K562 (cell line): ENCODE measurements around the gene HMX2. TPM values are rescaled to one million over a fixed set of nuclear protein-coding genes. Genes with fewer than 3 reads are reported as not detected.

Experiments used
- ATAC-seq: fragments of 200-7000 bp; cut with Tn5 transposase; 3 replicates; pipeline ENCODE4 v1.9.1; 2020; ENCODE audit warnings: moderate library complexity
- BruUV-seq: library from RNA; stranded (reverse); fragments of 400-500 nt; replicated peaks from 2 replicates; lab custom pipeline; 2021; lab: Mats Ljungman, UMichigan
- CTCF ChIA-PET: fragments of 300-600 bp; formaldehyde crosslinking; extraction: SDS; loops from one replicate; lab custom pipeline; 2021; ENCODE audit warnings: low intra/inter-chr PET ratio; lab: Yijun Ruan, JAX
- POLR2A ChIA-PET: fragments of 300-600, 350-650 bp; sonication (Branson Sonifier 250); formaldehyde crosslinking; extraction: SDS; loops from one replicate; lab custom pipeline; 2021; ENCODE audit warnings: antibody characterized with exemption, inconsistent platforms; lab: Yijun Ruan, JAX
- DNase-seq, 4 experiments: peaks; one replicate each; pipeline versions ENCODE4 v3.0.0 to v3.0.0-alpha.2; 2011 to 2018; ENCODE audit warnings: low spot score in 3 of 4, mixed read lengths in 3 of 4; ENCODE audit errors: extremely low read depth in 1 of 4
- FAIRE-seq: peaks from 2 replicates; lab custom pipeline; 2011; peaks lifted over from hg19 to GRCh38; lab: Jason Lieb, UNC
- H2AFZ ChIP-seq: 2 replicates; pipeline ENCODE4 v1.6.0; 2011; ENCODE audit warnings: low read depth, low read length, control low read depth, inconsistent platforms
- H3K27ac ChIP-seq: fragments of 200-600 bp; 3 replicates; pipeline ENCODE4 v1.8.0; 2011; ENCODE audit warnings: low read depth, mild to moderate bottlenecking, control low read depth, inconsistent platforms, low read length, moderate library complexity, mixed read lengths; ENCODE audit errors: extremely low read depth
- H3K27me3 ChIP-seq, 2 experiments: fragments of 300-600 bp in 1 of 2; 2 replicates in 1 of 2; 3 replicates in 1 of 2; pipeline versions ENCODE4 v1.6.0 to v1.8.0; 2011; ENCODE audit warnings: inconsistent platforms in 2 of 2, low read length in 2 of 2, mild to moderate bottlenecking in 1 of 2, mixed read lengths in 1 of 2, moderate library complexity in 1 of 2; ENCODE audit not compliant: control insufficient read depth in 2 of 2, insufficient read depth in 2 of 2
- H3K36me3 ChIP-seq: fragments of 300-600 bp; 3 replicates; pipeline ENCODE4 v1.8.0; 2011; ENCODE audit warnings: mild to moderate bottlenecking, low read length, inconsistent platforms; ENCODE audit not compliant: control insufficient read depth, insufficient read depth
- H3K4me1 ChIP-seq, 2 experiments: fragments of 200-600 bp in 1 of 2; replicated peaks in 1 of 2; 2 replicates in 1 of 2; 3 replicates in 1 of 2; pipeline versions ENCODE4 v1.5.1 to v1.8.0; 2011; ENCODE audit warnings: inconsistent platforms in 2 of 2, low read length in 2 of 2, mild to moderate bottlenecking in 1 of 2, mixed read lengths in 1 of 2, moderate library complexity in 1 of 2; ENCODE audit not compliant: control insufficient read depth in 2 of 2, insufficient read depth in 2 of 2
- H3K4me2 ChIP-seq: 2 replicates; pipeline ENCODE4 v1.6.1; 2011; ENCODE audit warnings: low read length, control low read depth, inconsistent platforms, mixed read lengths; ENCODE audit not compliant: insufficient read depth
- H3K4me3 ChIP-seq: fragments of 200-600 bp; sonication (generic), shearing (Covaris generic); 2 replicates; pipeline ENCODE4 v1.5.1; 2016; ENCODE audit warnings: control low read depth, inconsistent platforms
- H3K79me2 ChIP-seq: fragments of 200-600 bp; 3 replicates; pipeline ENCODE4 v1.8.0; 2011; ENCODE audit warnings: low read length, inconsistent platforms; ENCODE audit not compliant: control insufficient read depth, insufficient read depth
- H3K9ac ChIP-seq, 2 experiments: 2 replicates each; pipeline versions ENCODE4 v1.6.0 to v1.6.1; 2011; ENCODE audit warnings: low read depth in 2 of 2, low read length in 2 of 2, control low read depth in 1 of 2, inconsistent platforms in 1 of 2, mild to moderate bottlenecking in 1 of 2, mixed read lengths in 1 of 2; ENCODE audit not compliant: insufficient read depth in 1 of 2
- H3K9me1 ChIP-seq: one replicate; pipeline ENCODE4 v1.6.0; 2011; ENCODE audit warnings: inconsistent platforms, mild to moderate bottlenecking, low read length, moderate library complexity; ENCODE audit not compliant: control insufficient read depth, insufficient read depth
- H3K9me3 ChIP-seq: replicated peaks from 2 replicates; pipeline ENCODE4 v1.5.1; 2011; ENCODE audit warnings: low read depth, low read length, inconsistent platforms; ENCODE audit not compliant: control insufficient read depth, insufficient read depth
- H4K20me1 ChIP-seq: replicated peaks from 2 replicates; pipeline ENCODE4 v1.6.1; 2011; ENCODE audit warnings: low read length, inconsistent platforms, mixed read lengths; ENCODE audit not compliant: control insufficient read depth, insufficient read depth
- BRF2 ChIP-seq: IDR thresholded peaks from 3 replicates; pipeline ENCODE4 v1.6.1; 2011; ENCODE audit warnings: borderline replicate concordance, mild to moderate bottlenecking; ENCODE audit not compliant: insufficient read length, insufficient read depth
- CEBPB ChIP-seq: fragments of 450-650 bp; IDR thresholded peaks from 2 replicates; pipeline ENCODE4 v1.6.1; 2016; ENCODE audit warnings: missing genetic modification characterization, missing compliant biosample characterization
- CEBPG ChIP-seq, 3 experiments: fragments of 200-800 bp in 1 of 3; sonication (Bioruptor generic) in 1 of 3; sonication (generic) in 1 of 3; formaldehyde crosslinking in 1 of 3; IDR thresholded peaks in 2 of 3; conservative IDR thresholded peaks in 1 of 3; 2 replicates each; pipeline versions ENCODE4 v1.6.1 to v1.8.0; 2016 to 2022; ENCODE audit warnings: missing compliant biosample characterization in 2 of 3, missing genetic modification characterization in 2 of 3, mild to moderate bottlenecking in 1 of 3, missing genetic modification reagents in 1 of 3
- HDAC3 ChIP-seq: fragments of 450-650 bp; IDR thresholded peaks from 2 replicates; pipeline ENCODE4 v1.6.1; 2018; ENCODE audit warnings: borderline replicate concordance, mild to moderate bottlenecking, moderate library complexity; ENCODE audit not compliant: partially characterized antibody
- HDAC8 ChIP-seq: fragments of 450-650 bp; IDR thresholded peaks from 2 replicates; pipeline ENCODE4 v1.6.1; 2016; ENCODE audit warnings: mild to moderate bottlenecking, missing genetic modification characterization, moderate library complexity, missing compliant biosample characterization
- ILF3 ChIP-seq: fragments of 450-650 bp; IDR thresholded peaks from 2 replicates; pipeline ENCODE4 v1.6.1; 2018; ENCODE audit warnings: antibody characterized with exemption, mild to moderate bottlenecking, moderate library complexity, borderline replicate concordance
- SRSF3 ChIP-seq: fragments of 200-400 bp; formaldehyde crosslinking; IDR thresholded peaks from 2 replicates; pipeline ENCODE4 v1.6.1; 2016; ENCODE audit warnings: mild to moderate bottlenecking, low read length, moderate library complexity; ENCODE audit not compliant: insufficient read depth
- TBP ChIP-seq: optimal IDR thresholded peaks from 2 replicates; pipeline ENCODE3; 2011; ENCODE audit warnings: low read depth, low read length, improper control_type of control experiment
- TRIM24 ChIP-seq, 2 experiments: fragments of 450-650 bp; IDR thresholded peaks; 2 replicates each; pipeline ENCODE4 v1.6.1; 2016
- XRCC3 ChIP-seq: fragments of 450-650 bp; IDR thresholded peaks from 2 replicates; pipeline ENCODE4 v1.6.1; 2017; ENCODE audit warnings: mild to moderate bottlenecking, moderate library complexity
- ZNF445 ChIP-seq: fragments of 250-450 bp; sonication (Bioruptor Pico); IDR thresholded peaks from 2 replicates; pipeline ENCODE4 v1.4.0; 2020; ENCODE audit warnings: low read depth, mild to moderate bottlenecking, moderate library complexity
- ZNF584 ChIP-seq: fragments of 200-800 bp; sonication (Bioruptor generic); IDR thresholded peaks from 2 replicates; pipeline ENCODE4 v1.6.1; 2016; ENCODE audit warnings: low read depth, mild to moderate bottlenecking, missing genetic modification characterization, missing compliant biosample characterization
- ZNF766 ChIP-seq: fragments of 200-800 bp; sonication (Bioruptor generic); conservative IDR thresholded peaks from 2 replicates; pipeline ENCODE4 v1.6.1; 2016; ENCODE audit warnings: missing genetic modification characterization, missing compliant biosample characterization
- WGBS: fragments of 100-300 bp; shearing (Covaris generic); methylation state at CpG from one replicate; pipeline ENCODE4 v1.1.6; 2016; ENCODE audit warnings: low coverage, mixed read lengths; ENCODE audit not compliant: insufficient coverage; ENCODE audit errors: missing lambda C conversion rate; 5-methylcytosine and 5-hydroxymethylcytosine counted together
- in situ Hi-C: fragments of 300-500 bp; cut with MboI; formaldehyde crosslinking; loops from 4 replicates; pipeline ENCODE4 v1.15.0; 2018; ENCODE audit warnings: inconsistent platforms, mixed read lengths
- intact Hi-C: fragments of 100-400 bp; cut with micrococcal nuclease; formaldehyde crosslinking; loops from 2 replicates; pipeline ENCODE4 v1.14.2; 2022
- polyA plus RNA-seq, 8 experiments: library from polyadenylated mRNA; depleted of rRNA in 4 of 8; stranded (reverse) in 5 of 8; unstranded in 3 of 8; fragments of >200 nt; fragmentation: Nextera tagmentation in 2 of 8; fragmentation: Illumina TruSeq in 1 of 8; extraction: Ambion mirVana in 2 of 8; extraction: Trizol in 1 of 8; gene quantifications; 2 replicates each; pipeline versions ENCODE4 v1.2.1 to v1.2.3, GENCODE V29; 2011 to 2014; ENCODE audit warnings: inconsistent platforms in 1 of 8, missing spikeins in 1 of 8
- total RNA-seq, 7 experiments: library from RNA; depleted of rRNA in 6 of 7; stranded (reverse); fragments of >200 nt in 6 of 7; fragmentation: Illumina TruSeq in 2 of 7; extraction: Trizol in 2 of 7; gene quantifications; 2 replicates each; pipeline versions ENCODE4 v1.2.1 to v1.2.3, GENCODE V29; 2011 to 2021; ENCODE audit warnings: low replicate concordance in 1 of 7
- TF ChIP-seq, protein P1 (sequence below): fragments of 450-650 bp; formaldehyde crosslinking; IDR thresholded peaks from 2 replicates; pipeline ENCODE4 v1.4.0; 2022; ENCODE audit warnings: mild to moderate bottlenecking, moderate library complexity

Gene HMX2
- total and polyA plus RNA-seq, 9 of the 15 experiments (the other 6 are each of a cell fraction or from before 2014, with no cell fraction given), result 0.07 to 0.58 (median 0.09) TPM; not detected in 2

GRCh38 chr10:123103944-123104343 is 44.0 kb upstream of the HMX2 start:
- Histone ChIP-seq H3K79me2 (no peaks in the 10 kb centered on the region), H3K9me1 (no peaks in the 10 kb centered on the region), H3K27me3 (peaks cover 2 to 37% of the 10 kb centered on the region in 2 experiments; a peak in 3 of 5 replicates), H3K4me3 (no peak overlapping the region), H3K9me3 (no peaks in the 10 kb centered on the region), H3K9ac (no peak overlapping the region), H3K27ac (no peak overlapping the region), H3K36me3 (no peaks in the 10 kb centered on the region), H3K4me2 (no peak overlapping the region), H3K4me1 (no peaks in the 10 kb centered on the region), H2AFZ (no peak overlapping the region), H4K20me1 (no peaks in the 10 kb centered on the region)
- ATAC-seq, result no peak
- 2% methylated on average over 7 of the region's 9 CpGs for WGBS
- ChIA-PET CTCF (no interaction called here), POLR2A (no interaction called here)
- no TSS peak for BruUV-seq
- in situ Hi-C loops, result no loop called here
- TF ChIP-seq ILF3, result no peak
- no peak for TF ChIP-seq HDAC8 (tag)
- no peak for TF ChIP-seq SRSF3
- TF ChIP-seq BRF2, result no peak
- FAIRE-seq, result no peak
- intact Hi-C loops, result no loop called here
- DNase-seq, result no peak

- no peak overlapping the region for H3K27ac ChIP-seq
- no peaks in the 10 kb centered on the region for H3K9me1 ChIP-seq
- no peak for DNase-seq
- H2AFZ ChIP-seq, result no peak overlapping the region
- H4K20me1 ChIP-seq, result no peaks in the 10 kb centered on the region
- intact Hi-C loops, result loop anchor here (5.0 kb wide), 1 partner anchor 67 kb away; no protein-coding TSS in a partner anchor
- ChIA-PET POLR2A (no interaction called here), CTCF (no interaction called here)
- H3K79me2 ChIP-seq, result no peaks in the 10 kb centered on the region
- H3K9ac ChIP-seq, result no peak overlapping the region
- in situ Hi-C loops, result no loop called here
- H3K27me3 ChIP-seq, result peaks cover 0 to 20% of the 10 kb centered on the region in 2 experiments; a peak in 2 of 5 replicates
- no peak overlapping the region for H3K4me3 ChIP-seq
- H3K4me1 ChIP-seq, result no peaks in the 10 kb centered on the region; a peak in 1 of 5 replicates
- FAIRE-seq, result no peak
- no peaks in the 10 kb centered on the region for H3K36me3 ChIP-seq
- WGBS, result 2% methylated on average over 6 of the region's 7 CpGs
- BruUV-seq, result no TSS peak
- no peak overlapping the region for H3K4me2 ChIP-seq
- peak; percentile 74 for ATAC-seq
- H3K9me3 ChIP-seq, result no peaks in the 10 kb centered on the region
- TF ChIP-seq ZNF766 (CRISPR knock-in tag) (0 out of 2 replicates have a peak, but pooled peaks have one; percentile 16), HDAC3 (no peak), XRCC3 (no peak), TBP (no peak), CEBPG (CRISPR knock-in tag; IDR thresholded peaks at IDR 0.05) (peak; percentile 88), CEBPG (tag; conservative IDR thresholded peaks at IDR 0.05 in 1 of 2, IDR thresholded peaks at IDR 0.05 in 1 of 2) (peak; percentile 89 to 94), CEBPB (tag) (peak; percentile 69), ZNF584 (CRISPR knock-in tag) (0 out of 2 replicates have a peak, but pooled peaks have one; percentile 24), TRIM24 (IDR thresholded peaks at IDR 0.05) (peak in 1 of 2 experiments; percentile 50; a peak in 1 of 4 replicates), ZNF445 (CRISPR knock-in tag) (no peak)
- TF ChIP-seq, protein P1, sequence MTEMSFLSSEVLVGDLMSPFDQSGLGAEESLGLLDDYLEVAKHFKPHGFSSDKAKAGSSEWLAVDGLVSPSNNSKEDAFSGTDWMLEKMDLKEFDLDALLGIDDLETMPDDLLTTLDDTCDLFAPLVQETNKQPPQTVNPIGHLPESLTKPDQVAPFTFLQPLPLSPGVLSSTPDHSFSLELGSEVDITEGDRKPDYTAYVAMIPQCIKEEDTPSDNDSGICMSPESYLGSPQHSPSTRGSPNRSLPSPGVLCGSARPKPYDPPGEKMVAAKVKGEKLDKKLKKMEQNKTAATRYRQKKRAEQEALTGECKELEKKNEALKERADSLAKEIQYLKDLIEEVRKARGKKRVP (CRISPR knock-in tag), result peak; percentile 76
These were observed 38.5 kb upstream of the HMX2 start for GRCh38 chr10:123109466-123109865.
